GM18511 (cell line): ENCODE measurements around the gene MRPL55.
A peak's percentile ranks its signal among the peaks of the same experiment; 100 is the strongest.

Experiments
- ATAC-seq: cut with Tn5 transposase; IDR thresholded peaks from one replicate; pipeline ENCODE4 v1.9.1; 2021; ENCODE audit warnings: mild to moderate bottlenecking, moderate library complexity; ENCODE audit not compliant: unreplicated experiment

Gene MRPL55

DNA sequence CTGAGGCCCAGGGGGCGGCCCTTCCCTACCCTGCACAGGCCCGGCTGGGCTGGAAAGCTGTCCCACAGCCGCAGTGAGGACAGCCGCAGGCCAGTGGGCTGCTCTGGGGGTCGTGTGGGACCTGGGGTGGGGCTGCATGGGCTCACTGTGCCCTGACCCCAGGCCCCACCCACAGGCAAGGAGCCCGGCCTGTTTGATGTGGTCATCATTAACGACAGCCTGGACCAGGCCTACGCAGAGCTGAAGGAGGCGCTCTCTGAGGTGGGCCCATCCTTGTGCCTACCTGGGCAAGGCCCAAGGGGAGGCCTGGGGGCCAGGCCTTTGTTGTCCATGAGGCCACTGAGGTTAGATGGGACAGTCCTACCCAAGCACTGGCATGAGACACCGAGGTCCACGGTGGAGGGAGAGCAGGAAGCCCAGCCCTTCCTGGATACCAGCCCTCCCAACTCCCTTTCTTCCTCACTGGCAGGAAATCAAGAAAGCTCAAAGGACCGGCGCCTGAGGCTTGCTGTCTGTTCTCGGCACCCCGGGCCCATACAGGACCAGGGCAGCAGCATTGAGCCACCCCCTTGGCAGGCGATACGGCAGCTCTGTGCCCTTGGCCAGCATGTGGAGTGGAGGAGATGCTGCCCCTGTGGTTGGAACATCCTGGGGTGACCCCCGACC lies 39.2 kb upstream of the MRPL55 start:
- no peak for ATAC-seq

DNA sequence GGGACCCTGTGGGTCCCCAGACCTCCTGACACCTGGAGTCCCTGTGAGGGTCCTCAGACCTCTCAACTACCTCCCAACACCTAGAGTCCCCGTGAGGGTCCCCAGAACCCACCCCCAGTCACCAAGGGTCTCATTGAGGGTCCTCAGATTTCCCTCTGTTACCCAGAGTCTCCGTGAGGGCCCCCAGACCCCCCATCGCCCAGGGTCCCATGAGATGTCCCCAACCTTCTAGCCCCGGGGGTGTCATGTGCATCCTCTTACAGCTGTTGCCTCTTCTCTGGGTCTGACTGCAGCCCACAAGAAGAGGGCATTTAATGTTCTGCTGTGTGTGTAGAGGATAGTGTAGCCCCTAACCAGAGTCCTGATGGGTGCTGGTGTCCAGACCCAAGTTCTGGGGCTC lies 38.7 kb upstream of the MRPL55 start:
- ATAC-seq = no peak

DNA sequence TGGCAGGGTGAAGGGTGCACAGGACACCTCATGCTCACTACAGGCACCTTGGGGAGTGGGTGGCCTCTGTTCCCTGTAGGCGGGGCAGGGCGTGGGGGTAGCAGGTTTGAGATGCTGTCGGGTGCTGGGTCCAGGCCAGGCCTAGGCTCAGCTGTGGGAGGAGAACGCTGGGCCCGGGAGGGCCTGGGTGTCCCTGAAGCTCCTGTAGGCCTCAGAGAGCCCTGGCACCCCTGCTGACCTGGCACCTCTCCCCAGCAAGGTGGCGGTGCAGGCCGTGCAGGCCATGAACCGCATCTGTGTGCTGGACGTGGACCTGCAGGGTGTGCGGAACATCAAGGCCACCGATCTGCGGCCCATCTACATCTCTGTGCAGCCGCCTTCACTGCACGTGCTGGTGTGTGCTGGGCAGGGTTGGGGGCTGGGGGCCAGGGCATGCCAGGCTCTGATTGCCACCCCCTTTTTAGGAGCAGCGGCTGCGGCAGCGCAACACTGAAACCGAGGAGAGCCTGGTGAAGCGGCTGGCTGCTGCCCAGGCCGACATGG lies 38.1 kb upstream of the MRPL55 start:
- no peak for ATAC-seq

DNA sequence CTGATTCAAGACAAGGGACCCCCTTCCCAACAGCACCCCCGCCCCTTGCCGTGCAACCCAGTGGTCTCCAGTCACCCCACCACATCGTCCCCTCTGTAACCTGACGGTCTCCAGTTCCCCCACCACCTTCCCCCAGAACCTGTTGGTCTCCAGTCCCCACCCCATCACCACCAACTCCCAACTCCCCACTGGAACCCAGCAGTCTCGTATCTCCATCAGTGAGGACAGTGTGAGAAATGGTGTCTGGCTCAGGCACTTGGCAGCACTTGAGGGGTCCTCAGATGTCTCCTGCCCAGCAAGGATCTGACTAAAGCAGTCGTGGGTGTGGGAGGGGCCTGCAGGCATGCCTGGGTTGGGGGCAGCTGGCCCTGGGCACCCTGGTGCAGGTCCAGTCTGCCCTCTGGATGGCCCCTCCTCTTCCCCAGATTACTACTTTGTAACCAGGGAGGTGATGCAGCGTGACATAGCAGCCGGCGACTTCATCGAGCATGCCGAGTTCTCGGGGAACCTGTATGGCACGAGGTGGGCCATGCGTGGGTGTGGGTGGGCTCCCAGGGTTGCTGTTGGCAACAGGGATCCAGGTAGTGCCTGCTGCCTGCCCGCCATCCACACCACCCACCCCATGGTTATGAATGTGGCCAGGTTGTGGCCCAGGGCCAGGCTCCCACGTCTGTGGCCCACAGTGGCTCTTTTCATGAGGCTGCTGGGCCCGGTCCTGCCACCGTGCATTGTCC lies 37.5 kb upstream of the MRPL55 start:
- ATAC-seq = no peak

DNA sequence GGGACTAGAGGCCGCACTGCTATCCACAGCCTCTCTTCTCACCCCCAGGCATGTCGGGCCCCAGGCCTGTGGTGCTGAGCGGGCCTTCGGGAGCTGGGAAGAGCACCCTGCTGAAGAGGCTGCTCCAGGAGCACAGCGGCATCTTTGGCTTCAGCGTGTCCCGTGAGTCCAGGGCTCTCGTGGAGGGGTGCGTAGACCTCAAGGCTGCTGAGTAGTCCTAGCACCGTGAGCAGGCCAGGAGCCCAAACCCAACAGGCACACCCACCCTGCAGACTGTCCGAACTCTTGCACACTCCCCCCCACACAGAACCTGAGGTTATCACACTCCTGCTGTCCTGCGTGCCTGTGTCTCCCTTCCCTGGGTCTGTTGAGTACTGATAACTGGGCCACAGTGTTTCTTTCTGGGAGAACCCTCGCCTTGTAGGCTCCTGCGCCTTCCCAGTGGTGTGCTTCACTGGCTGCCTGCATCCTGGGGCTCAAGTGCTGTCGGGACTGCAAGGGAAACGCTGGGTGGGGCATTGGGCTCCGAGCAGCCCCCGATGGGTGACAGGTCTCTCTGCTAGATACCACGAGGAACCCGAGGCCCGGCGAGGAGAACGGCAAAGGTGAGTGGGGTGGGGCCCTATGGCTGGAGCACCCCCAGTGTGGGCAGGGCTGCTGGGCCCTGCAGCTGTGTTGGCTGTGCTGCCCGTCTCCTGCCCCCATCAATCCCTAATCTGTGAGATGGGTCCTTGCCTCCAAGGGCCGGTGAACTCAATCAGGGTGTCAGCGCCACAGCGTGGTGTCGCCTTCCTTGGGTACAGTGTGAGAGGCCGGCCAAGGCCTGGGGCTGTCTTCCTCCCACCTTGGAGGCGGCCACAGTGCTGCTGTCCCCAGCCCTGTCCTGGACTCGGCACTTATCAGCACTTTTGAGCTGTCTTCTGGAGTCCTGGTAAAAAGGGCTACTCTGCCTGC lies 36.6 kb upstream of the MRPL55 start:
- no peak for ATAC-seq

DNA sequence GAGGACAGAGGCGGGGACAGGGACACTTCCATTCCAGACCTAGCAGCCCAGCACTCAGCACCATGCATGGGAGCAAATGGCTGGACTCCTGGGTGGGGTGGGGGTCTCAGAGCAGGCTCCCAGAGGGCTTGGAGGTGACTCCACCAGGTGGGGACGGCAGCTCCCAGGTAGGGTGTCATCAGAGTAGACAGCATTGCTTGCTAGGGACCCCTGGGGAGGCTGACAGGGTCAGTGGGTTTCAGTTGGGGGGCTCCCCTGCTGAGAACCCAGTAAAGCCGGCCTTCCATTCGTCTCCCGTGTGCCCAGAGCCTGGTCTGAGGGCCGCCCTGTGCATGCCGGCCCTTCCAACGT lies 35.9 kb upstream of the MRPL55 start:
- no peak for ATAC-seq

DNA sequence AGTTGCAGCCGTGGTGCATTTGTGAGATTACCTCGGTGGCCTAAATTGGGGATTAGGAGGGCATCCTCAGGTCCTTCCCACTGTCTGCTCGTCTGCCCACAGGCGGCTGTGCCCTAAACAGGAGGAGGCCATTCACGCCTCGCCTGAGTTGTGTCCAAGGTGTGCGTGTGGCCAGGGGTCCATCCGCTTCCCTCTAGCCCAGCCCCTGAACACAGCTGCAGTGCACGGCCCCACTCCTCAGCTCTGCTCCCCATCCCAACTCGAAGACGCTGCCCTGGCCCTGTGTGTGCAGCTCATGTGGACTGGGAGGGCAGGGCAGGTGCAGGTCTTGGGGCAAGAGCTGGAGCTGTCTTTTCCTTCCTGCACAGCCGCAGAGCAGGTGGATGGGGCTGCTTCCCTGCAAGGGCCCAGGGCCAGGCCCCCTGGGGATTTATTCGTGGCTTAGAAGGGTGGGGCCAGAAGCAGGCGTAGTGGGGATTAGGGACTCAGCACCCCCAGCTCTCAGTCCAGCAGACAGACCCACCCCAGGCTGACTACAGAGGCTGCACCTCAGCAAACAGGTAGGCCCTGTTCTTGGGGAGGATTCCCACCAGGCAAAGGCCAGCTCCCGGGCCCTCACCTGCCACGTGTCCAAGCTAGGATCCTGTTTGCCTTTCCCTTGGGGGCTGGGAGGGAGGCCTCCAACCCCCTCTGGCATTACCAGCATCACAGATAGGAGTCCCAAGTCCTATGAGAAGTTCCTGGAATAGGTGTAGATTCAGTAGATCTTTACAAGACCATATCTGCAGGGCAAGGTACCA lies 35.3 kb upstream of the MRPL55 start:
- ATAC-seq = no peak

DNA sequence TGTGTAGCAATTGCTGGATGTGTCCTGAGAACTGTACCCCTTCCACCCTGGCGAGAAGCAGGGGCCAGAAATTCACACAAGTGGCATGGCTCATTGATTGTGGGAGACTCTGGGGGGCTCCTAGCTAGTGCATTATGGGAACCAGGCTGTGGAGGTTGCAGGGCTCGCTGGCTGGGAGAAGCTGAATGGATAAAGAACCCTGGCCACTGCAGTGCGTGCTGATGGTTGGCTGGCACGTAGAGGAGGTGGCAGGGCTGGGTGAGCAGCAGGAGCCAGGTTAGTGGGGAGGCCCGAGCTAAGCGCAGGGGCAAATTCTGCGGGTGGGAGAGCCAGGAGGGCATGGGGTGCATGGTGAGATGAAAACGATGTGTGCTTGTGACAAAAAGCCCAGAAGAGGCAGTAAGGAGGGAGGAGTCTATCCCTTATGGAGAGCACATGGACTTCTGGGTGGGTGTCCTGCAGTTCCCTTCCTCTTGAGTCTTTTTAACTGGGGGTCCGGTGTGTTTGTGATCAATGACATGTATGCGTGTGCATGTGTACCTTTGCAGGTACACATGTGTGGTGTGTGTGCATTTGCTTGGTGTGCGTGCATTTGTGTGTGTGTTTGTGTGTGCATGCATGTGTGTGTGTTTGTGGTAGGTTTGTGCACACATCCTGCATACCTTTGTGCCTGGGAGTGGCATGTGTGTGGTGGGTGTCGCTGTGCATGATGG lies 34.5 kb upstream of the MRPL55 start:
- no peak for ATAC-seq

DNA sequence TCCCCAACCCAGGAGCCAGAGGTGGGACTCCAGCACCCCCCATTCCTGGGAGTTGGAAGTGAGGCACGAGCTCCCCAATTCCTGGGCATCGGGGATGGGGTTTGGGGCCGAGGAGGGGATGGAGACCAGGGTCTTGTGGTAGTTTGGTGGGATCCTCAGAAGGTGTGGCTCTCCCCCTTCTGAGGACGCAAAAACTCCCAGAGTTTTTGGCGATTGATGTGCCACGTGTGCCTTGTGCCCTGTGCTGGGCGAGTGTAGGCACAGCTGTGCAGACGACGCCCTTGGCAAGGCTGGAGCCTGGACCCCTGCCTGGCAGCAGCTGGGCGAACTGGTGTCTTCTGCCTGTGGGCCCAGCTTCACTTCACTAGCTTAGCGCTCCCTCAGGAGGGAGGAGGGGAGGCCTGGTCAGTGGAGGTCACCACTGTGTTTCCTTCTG lies 33.6 kb upstream of the MRPL55 start:
- ATAC-seq = no peak

DNA sequence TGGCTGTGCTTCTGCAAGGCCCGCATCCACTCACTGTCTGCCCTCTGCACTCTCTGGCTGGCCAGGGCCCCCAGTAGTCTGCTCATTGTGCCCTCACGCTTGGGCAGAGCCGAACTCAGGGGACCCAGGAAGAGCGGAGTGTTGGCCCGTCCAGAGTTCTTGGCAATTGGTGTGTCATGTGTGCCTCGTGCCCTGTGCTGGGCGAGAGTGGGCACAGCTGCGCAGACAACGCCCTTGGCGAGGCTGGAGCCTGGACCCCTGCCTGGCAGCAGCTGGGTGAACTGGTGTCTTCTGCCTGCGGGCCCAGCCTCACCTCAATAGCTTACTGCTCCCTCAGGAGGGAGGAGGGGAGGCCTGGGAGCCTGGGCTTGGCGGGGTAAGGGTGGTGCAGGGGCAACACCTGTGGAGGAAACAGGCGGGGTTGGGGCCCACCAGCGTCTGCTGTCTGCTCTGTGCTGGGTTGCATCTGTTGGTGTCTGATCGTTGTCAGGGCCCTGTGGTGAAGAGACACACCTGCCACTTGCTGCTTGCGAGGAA lies 33.1 kb upstream of the MRPL55 start:
- no peak for ATAC-seq

DNA sequence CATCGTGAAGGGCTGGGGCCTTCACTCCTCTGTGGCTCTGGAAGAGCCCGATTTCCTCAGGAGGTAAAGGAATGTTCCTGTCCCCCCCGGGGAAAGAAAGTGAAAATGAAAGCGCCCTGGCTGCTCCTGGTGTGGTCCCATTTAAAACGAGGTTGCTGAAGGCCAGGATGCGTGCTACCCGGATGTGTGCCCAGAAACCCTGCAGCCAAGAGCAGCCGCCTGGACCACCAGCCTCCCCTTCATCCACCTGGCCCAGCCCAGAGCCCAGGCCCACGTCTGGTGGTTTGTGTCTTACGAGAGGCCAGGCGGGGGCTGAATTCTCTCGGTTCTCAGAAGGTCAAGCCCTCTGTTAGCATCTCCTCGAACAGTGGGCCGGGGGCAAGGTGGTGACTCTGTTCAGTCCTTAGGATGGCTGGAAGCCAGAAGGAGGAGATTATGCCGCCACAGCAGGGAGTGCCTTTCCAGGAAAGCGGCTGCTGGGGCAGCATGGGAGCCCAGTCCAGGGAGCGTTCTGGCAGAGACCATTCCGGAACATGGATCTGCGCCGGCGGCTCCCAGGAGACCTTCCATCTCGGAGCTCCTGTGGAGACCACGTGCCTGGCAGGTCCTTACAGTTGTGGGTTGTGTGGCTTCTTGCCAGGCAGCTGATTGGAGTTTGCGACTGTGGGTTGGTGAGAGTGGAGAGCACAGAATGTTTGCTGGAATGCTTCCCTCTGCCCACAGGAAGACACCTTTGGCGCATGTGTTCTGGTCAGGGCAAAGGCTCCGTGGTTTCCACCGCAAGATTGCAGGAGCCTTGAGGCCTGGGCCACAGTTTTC lies 32.3 kb upstream of the MRPL55 start:
- ATAC-seq = no peak

DNA sequence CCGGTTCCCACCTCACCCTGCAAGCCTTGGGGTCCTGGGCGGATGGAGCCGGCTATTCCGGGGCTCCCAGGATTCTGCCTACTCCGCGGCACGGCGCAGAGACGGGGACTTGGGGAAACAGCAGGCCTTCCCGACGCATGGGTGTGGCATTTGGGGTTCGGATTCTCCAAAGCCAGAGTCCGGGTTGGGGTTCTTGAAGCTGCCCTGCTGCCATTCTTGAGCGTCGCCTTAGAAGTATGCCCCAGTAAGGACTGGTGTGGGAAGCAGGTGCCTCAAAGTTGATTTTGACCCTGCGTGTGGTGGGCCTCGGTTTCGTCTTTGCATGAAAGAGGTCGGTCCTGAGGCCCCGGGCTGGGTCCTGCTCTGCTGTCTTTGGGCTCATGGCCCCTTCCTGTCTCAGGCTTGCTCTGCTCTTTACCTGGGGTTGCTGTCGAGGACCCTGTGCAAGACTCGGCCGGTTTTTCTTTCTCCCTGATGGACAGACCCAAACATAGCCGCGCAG lies 31.7 kb upstream of the MRPL55 start:
- no peak for ATAC-seq

DNA sequence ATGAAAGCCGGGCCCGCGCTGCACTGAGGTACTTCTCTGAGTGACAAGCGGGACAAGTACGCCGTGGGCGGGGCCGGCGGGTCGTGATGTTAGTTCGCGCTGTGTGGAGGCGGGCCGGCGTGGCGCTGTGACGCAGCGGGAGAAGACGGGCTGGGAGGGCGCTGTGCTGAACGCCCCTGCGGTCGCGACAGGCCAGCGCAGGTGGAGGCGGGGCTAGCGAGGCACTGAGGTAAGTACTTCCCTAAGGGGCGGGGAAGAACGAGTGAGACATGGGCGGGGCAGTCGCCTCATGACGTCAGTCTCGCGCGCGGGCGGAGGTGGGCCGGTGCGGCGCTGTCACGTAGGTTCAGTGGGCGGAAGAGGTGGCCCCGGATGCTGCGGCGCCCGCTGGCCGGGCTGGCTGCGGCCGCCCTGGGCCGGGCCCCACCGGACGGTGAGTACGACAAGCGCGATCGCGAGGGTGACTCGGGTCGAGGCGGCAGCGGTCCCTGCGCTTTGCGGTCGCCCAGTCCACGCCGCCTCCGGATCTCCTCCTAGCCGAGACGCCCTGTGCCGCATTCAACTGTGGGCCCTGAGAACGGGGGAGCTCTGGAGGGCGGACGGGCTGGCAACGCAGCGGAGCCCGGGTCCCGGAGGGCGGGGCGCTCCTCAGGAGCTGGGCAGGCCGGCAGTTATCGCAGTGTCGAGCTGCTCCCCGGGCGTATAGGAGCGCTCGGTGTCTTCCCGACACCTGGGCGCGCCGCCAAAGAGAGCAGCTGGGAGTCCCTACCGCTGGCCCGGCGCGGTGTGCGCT lies 31.0 kb upstream of the MRPL55 start, which contains the start of gene GUK1:
Gene GUK1 (plus strand): TSS at position 349 of the 793 bp plus-strand sequence. CDS start 24 bp downstream, at position 373.
- peak; percentile 90 for ATAC-seq

DNA sequence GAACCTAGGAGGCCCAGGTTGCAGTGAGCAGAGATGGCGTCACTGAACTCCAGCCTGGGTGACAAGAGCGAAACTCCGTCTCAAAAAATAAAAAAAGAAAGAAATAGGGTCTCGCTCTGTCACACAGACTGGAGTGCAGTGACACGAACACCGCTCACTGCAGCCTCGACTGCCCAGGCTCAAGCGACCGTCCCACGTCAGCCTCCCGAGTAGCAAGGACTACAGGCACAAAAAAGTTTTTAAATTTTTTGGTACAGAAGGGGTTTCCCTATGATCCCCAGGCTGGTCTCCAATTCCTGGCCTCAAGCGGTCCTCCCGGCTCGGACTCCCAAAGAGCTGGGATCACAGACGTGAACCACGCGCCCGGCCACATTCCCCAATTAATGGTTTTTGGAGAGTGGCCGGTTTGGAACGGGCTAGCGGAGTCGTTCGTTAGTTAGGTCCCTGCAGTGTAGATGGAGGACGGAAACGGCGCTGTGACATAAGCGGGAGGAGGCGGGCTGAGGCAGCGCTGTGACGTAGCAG lies 30.4 kb upstream of the MRPL55 start:
- no peak for ATAC-seq

DNA sequence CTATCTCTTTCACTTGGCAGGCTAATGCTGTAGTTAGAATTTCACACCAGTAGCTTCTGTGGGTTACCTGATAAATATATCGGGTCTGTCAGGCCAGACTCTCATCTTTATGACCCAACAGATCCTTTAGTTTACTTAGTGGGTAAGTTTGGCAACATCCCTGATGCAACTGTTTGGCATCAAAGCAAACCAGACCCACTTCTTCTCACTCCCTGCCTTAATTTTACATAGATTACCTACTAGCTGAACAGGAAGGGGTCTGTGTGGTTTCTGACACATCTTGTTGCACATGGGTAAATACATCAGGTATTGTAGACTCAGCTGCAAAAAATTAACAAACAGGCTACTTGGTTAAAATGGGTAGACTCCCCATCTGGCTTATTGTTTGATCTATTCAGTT lies 27.8 kb upstream of the MRPL55 start:
- ATAC-seq = no peak

DNA sequence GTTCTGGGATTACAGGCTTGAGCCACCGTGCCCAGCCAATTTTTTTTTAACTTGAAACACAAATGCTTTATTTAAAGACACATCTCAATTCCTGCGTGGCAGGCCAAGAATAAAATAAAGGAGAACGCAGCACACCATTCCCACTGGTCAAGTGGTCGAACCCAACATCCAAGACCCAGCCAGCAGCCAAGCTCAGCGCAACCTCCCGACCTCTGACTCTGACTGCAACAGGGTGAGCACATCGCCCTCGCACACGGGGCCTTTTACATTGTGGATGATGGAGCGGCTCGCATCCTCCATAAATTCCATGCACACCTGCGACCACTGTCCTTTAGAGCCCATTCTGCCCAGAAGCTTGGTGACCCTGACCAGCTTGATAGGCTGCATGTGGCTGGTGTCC lies 25.5 kb upstream of the MRPL55 start:
- ATAC-seq = no peak

DNA sequence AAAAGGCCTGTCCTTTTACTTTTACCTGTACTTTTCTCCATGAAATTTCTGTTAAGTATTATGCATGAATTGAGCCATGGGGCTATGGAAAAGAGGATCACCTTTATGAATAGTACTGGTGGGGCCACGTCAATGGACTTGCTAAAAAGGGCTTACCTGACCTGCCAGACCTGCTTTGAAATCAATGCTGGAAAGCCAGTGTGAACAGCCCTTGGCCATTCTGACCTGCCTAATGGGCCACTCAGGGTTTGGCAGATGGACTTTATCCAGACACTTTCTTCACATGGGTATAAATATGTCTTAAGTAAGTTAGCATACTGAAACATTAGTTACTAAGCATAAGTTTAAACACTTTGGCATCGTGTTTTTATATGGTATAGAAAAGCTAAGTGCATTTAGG lies 22.7 kb upstream of the MRPL55 start:
- no peak for ATAC-seq
